ENCODE measurements around the gene PLA2G2A.
"Not testable (repeated sequence)": the region's sequence is repeated elsewhere in the genome, so short reads cannot be mapped to it uniquely, and the experiment has no call there.

PLA2G2A gene

DNA sequence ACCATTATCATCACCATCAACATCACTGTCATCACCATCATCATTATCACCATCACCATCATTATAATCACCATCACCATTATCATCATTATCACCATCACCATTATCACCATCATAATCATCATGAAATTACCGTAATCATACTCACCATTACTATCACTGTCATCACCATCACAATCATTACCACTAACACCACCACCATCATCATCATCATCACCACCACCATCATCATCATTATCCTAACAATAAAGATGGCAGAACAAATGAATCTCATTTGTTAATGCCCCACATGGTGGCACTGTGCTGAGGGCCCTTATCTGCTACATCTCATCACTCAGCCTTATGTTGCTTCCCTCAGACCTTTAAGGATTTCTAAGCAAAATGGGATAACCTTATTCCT, 46.6 kb downstream of the PLA2G2A start:
- DNase-seq (ENCODE audit: insufficient read length, low spot score) (no peak), FAIRE-seq (no peak)
- no peak for TF ChIP-seq POLR2A (IDR thresholded peaks at IDR 0.05; ENCODE audit: low read depth, low read length)

DNA sequence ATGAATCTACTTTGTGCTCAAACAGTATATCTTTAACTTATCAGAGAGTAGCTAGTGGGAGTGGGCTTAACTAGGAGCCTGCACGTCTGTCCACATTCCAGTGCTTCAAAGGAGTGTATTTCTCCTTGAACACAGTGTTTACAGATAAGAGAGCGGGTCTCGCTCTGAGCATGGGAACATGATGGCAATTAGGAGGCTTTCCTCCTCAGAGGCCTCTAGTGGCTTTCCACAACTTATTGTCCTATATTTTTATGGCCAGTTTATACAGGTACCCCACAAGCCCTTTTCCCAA, 52.3 kb downstream of the PLA2G2A start:
- not testable (repeated sequence) for FAIRE-seq; DNase-seq (ENCODE audit: insufficient read length, low spot score)

DNA sequence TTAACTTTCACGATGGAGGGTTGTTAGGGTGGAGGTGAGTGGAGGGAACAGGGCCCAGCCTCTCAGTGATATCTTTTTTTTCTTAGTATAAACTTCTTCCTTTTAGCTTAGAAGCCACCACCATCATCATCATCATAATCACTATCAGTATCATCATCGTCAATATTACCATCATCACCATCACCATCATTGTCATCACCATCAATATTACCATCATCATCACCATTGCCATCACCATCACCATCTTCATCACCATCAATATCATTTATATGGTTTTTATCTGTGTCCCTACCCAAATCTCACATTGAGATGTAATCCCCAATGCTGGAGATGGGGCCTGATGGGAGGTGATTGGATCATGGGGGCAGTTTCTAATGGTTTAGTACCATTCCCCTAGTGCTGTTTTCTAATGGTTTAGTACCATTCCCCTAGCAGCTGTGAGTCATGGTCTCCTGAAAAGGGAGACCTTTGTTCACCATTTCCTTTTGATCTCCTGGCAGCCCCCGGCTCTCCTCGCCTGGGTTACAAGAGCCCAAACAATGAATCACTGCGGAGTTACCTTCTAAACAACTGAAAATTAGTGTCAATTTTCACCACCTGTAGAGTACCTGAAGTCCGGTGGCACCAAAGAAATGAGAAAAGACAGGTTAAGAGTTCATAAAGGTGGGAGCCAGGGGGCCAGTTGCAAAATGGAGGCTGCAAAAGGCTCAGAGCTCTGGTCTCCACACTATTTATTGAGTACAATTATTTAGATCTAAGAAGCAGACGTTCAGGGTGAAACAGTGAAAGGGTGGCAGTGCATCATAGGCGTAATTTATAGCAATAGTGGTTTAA, 52.9 kb downstream of the PLA2G2A start:
- FAIRE-seq, result no peak
- no peak for TF ChIP-seq POLR2A (IDR thresholded peaks at IDR 0.05; ENCODE audit: low read depth, low read length)
- DNase-seq (ENCODE audit: insufficient read length, low spot score), result no peak
